HG02943 (cell line): ENCODE results near the gene MED27.

ENCODE experiments used
- ATAC-seq: cut with Tn5 transposase; IDR thresholded peaks from one replicate; pipeline ENCODE4 v1.9.1; 2021; ENCODE audit warnings: mild to moderate bottlenecking, low read depth, moderate library complexity; ENCODE audit not compliant: unreplicated experiment

Gene MED27

DNA sequence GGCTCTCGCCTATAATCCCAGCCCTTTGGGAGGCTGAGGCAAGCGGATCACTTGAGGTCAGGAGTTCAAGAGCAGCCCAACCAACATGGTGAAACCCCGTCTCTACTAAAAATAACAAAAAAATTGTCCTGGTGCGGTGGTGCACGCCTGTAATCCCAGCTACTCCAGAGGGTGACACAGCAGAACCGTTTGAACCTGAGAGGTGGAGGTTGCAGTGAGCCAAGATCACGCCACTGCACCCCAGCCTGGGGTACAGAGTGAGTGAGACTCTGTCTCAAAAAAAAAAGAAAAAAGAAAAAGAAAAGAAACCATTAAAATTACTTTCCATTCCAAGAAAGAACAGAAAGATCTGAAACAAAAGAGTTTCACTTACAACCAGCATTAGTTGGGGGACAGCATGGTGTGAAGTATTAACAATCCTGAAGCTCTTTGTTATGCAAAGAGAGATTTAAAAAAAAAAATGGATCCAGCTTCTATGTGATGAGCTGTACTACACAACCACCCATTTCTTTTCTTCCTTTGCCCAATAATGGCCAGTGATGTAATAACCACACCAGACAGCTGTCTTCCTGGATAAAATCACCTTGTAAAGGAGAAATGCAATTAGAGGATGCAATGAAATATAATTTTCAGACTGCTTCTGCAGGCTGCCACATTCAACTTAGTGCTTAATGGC is 76.9 kb downstream of the MED27 start:
- ATAC-seq: no peak

GRCh38 chr9:132001567-132001966 is 78.1 kb downstream of the MED27 start:
- ATAC-seq: no peak

- no peak for ATAC-seq
These were observed 79.0 kb downstream of the MED27 start for GRCh38 chr9:132000659-132001058.

- no peak for ATAC-seq
These were observed 79.7 kb downstream of the MED27 start for GRCh38 chr9:131999692-132000551.

DNA sequence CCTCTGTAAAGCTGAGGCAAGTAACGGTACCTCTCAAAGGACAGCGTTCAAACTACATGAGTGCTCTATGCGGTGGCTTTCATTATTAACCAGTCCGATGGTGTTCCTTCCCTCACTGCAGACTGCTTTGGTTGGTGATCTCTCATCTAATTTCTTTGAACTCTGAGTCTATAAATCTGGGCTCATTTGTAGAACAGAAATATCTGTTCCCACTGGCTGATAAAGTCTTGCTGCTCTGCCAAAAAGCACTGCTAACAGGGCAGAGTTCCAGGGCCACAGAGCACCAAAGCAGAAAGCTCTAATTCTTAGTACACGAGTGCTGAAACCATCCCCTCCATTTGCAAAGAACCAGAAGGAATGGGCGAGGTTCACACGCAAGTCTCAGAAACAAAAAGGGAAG is 81.9 kb downstream of the MED27 start:
- ATAC-seq: no peak

DNA sequence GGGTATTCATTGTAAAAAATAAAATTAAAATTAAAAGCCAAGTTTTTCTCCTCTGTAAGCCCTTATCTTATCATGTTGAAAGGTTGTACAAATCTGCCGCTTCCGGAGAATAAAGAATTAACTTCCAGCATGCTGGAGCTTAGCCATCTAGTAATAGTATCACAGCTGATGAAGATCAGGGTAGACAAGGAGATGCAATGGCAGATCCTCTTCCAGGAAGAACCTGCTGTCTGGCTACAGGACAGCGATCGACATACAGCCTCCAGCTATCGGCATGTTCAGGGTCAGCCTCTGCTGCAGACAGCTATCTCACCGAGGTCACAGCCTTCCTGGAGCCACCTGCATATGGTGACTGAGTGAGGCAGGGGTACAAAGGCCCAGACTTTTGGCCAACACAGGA is 82.6 kb downstream of the MED27 start:
- ATAC-seq: no peak

GRCh38 chr9:131995382-131995781 is 84.3 kb downstream of the MED27 start:
- no peak for ATAC-seq

DNA sequence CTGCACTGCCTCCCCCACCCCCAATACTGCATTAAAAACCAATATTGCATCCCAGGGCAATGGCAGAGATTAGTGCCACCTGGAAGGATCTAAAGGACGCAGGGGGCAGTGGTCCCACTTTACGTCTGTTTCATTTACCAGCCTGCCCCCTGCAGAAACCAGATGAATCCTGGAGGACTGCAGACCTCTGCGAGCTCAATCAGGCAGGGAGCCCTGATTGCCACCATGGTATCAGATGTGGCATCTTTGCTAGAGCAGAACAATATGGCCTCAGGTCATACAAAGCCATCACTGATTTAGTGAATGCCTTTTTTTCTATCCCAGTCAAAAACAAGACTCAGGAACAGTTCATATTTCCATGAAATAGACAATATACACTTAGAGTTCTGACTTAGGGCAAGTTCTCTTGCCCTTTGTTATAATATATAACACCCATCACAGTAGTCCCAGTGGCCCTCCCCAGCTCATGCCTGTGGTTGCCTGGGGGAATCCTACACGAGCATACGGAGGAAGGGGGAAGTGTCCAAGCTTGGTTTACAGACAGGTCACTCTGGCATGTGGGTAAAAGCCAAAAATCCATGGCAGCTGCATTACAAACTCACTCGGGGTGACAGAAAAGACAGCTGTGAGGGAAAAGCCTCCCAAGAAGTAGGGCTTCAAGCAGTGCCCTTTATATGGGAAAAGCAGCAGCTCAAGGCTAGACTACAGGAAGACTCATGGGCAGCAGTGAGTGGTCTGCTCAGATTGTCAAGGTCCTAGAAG is 85.1 kb downstream of the MED27 start:
- no peak for ATAC-seq

- ATAC-seq: no peak
These were observed 86.6 kb downstream of the MED27 start for GRCh38 chr9:131992906-131993657.

DNA sequence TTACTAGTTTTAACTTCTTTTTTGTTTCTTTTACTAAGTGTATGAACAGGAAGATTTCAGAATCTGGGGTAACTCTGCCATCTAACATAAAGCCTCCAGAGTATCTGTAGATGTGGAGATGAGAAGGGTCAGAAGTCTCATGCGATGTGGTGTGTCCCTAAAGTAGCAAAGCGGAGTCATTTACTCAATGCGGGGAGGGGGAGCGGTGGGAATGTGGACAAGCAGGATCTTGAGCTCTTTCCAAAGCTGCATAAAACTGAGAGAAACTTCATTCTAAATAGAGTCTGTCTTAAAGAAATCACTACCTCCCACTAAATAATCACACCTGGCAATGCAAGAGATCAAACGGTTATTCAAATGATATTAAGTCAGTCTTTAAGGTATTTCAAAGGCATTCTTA is 92.4 kb downstream of the MED27 start:
- ATAC-seq: no peak

DNA sequence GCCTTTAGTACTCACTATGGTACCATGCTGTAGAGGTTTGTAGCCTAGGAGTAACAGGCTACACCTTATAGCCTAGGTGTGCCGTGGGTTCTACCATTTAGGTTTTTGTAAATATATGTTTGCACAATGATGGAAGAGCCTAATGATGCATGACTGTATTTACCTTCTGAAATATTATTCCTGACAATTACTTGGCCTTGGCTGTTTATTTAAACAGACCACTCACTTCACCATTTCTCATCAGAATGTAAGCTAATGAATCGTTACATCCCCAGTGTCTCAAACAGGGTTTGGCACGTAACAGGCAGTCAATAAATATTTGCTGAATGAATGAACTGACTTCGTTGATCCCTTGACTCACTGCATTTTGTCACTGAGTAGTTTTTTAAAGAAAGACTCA is 93.1 kb downstream of the MED27 start:
- no peak for ATAC-seq

DNA sequence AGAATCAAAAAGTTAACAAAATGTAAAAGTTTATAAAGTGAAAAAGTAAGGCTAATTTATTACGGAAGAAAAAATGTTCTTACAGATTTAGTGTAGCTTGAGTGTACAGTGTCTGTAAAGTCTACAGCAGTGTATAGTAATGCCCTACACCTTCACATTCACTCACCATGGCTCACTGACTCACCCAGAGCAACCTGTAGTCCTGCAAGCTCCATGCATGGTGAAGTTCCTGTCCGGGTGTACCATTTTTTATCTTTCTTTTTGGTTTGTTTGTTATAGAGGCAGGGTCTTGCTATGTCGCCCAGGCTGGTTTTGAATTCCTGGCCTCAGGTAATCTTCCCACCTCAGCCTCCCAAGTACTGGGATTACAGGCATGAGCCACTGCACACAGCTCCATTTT is 93.6 kb downstream of the MED27 start:
- ATAC-seq: no peak

DNA sequence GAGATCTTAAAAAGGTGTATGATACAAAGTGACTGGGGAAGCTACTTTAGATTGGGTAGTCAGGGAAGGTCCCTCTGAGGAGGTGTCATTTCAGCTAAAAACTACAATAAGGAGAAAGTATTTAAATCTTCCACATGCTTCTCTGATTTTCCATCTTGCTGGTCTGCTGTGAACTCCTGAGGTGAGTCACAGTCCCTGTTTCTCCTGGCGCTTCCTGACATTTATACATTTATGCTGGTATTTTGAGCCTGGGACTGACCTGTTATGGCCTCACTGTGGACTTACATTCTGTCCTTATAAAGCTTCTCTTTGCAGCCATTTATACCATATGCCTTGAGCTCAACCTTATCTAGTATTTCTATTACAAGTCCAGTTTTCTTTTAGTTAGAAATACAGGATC is 95.1 kb downstream of the MED27 start:
- no peak for ATAC-seq

DNA sequence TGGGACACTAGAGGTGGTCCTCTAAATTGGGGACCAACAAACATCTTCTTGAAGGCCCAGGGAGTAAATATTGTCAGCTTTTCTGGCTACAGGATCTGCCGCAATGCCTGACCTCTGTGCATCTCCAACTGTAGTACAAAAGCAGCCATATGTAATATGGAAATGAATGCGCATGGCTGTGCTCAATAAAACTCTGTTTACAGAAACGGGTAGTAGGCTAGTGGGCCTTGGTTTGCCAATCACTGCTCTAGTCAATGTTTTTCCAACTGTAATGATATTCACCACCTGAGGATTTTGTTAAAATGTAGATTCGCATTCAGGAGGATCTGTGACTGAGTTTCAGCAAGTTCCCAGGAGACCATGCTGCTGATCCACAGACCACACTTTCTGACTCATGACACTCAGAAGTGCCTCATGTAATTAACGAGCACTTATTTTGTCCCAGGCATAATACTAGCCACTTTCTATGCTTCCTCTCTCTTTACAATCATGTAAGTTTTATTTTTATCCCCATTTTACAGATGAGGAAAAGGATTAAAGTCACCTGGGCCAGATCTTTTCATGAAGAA is 96.9 kb downstream of the MED27 start:
- ATAC-seq: no peak

GRCh38 chr9:131982102-131982501 is 97.6 kb downstream of the MED27 start:
- no peak for ATAC-seq

- no peak for ATAC-seq
These were observed 98.4 kb downstream of the MED27 start for GRCh38 chr9:131981116-131981776.

DNA sequence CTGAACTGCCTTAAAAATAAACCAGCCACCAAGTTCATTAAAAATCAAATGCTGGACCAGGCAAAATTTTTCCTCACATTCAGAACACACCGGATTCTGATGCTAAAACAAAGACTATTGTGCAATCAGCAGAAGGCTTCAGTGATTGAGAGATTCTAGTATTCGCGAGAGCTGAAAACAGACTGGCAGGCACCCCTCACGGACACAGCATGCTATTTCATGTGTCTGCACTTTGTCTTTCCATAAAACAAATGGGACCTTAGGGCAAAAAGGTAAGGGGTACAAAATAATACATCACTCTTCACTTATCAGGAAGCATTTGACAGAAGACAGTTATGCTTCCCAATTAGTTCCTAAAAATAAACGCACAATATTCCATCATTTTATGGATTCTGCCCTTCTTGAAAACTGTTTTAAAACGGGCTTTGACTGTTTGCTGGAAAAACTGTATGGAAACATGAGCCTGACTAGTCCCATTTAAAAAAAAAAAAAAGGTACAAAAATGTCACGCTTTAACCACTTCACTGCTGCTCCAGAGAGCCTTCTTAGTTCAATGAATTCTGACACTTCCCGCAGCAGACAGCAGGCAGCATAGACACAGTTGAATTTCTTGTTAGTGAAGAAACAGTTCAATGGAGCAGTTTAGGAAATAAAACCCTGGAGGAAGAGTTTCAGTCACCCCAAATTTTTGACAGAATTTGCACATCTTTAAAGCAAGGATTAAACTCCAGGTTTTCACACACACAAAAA is 99.2 kb downstream of the MED27 start:
- ATAC-seq: no peak

- ATAC-seq: no peak
These were observed 102.4 kb downstream of the MED27 start for GRCh38 chr9:131977109-131977838.
